Measurements from ENCODE around the gene SLC39A6. TPM values are rescaled to one million over a fixed set of nuclear protein-coding genes. Genes with fewer than 3 reads are reported as not detected.

Gene SLC39A6
- polyA plus RNA-seq, 1 of the 3 experiments (the other 2 are of a cell fraction) = 67.4 TPM

- CTCF ChIA-PET = interaction anchor here (1.2 to 1.4 kb wide), 2 partner anchors 84 to 183 kb away, joined by 4 read pairs; no protein-coding TSS in a partner anchor
- Histone ChIP-seq H3K4me3 (ENCODE audit: low read depth in 2 of 2, low read length in 1 of 2) (no peak overlapping the region), H3K27ac (ENCODE audit: low read depth in 2 of 2, low read length in 1 of 2) (no peak overlapping the region), H3K9me3 (peaks cover 6% of the 10 kb centered on the region; the same call in 1 of the 2 replicates), H3K4me2 (no peak overlapping the region), H3F3A (replicated peaks; ENCODE audit: insufficient read depth) (no peaks in the 10 kb centered on the region), H3K4me1 (ENCODE audit: control insufficient read depth in 1 of 2, insufficient read depth in 2 of 2, low read depth in 1 of 2, low read length in 1 of 2) (no peaks in the 10 kb centered on the region), H3K36me3 (replicated peaks in 1 of 2; ENCODE audit: control insufficient read depth in 1 of 2, insufficient read depth in 2 of 2, low read length in 1 of 2) (no peaks in the 10 kb centered on the region), H2AFZ (ENCODE audit: low read depth) (no peak overlapping the region), H4K20me1 (ENCODE audit: insufficient read depth) (no peaks in the 10 kb centered on the region), H3K9me2 (no peaks in the 10 kb centered on the region), H3K9ac (no peak overlapping the region), H3K27me3 (ENCODE audit: insufficient read depth) (no peaks in the 10 kb centered on the region), H3K79me2 (ENCODE audit: insufficient read depth) (no peaks in the 10 kb centered on the region)
- TF ChIP-seq PBX3 (IDR thresholded peaks at IDR 0.05) = no peak
- no peak for TF ChIP-seq MAX (IDR thresholded peaks at IDR 0.05; ENCODE audit: low read depth)
- no peak for TF ChIP-seq TEAD4 (IDR thresholded peaks at IDR 0.05; ENCODE audit: borderline replicate concordance, insufficient read depth)
- no peak for TF ChIP-seq YY1 (IDR thresholded peaks at IDR 0.05; ENCODE audit: low read depth)
- no peak for TF ChIP-seq TAF1 (IDR thresholded peaks at IDR 0.05; ENCODE audit: borderline replicate concordance, low read depth, low read length)
- no peak for TF ChIP-seq JUND (IDR thresholded peaks at IDR 0.05)
- TF ChIP-seq NFIC (IDR thresholded peaks at IDR 0.05; ENCODE audit: borderline replicate concordance) = no peak
- 69% methylated on average over 6 of the region's 7 CpGs for WGBS (ENCODE audit: low lambda C conversion rate)
- POLR2A ChIA-PET = no interaction called here
- no peak for DNase-seq
Measured at GRCh38 chr18:36101943-36102342, 27.2 kb downstream of the SLC39A6 start.

GRCh38 chr18:36099311-36099710 lies 29.8 kb downstream of the SLC39A6 start:
- Histone ChIP-seq H3K4me1 (ENCODE audit: control insufficient read depth in 1 of 2, insufficient read depth in 2 of 2, low read depth in 1 of 2, low read length in 1 of 2) (no peaks in the 10 kb centered on the region), H3K27ac (ENCODE audit: low read depth in 2 of 2, low read length in 1 of 2) (no peak overlapping the region; a peak in 1 of 4 replicates), H3K9me3 (peaks cover 6% of the 10 kb centered on the region; the same call in 1 of the 2 replicates), H3K9ac (no peak overlapping the region), H3K9me2 (no peaks in the 10 kb centered on the region), H4K20me1 (ENCODE audit: insufficient read depth) (no peaks in the 10 kb centered on the region), H3K79me2 (ENCODE audit: insufficient read depth) (no peaks in the 10 kb centered on the region), H3F3A (replicated peaks; ENCODE audit: insufficient read depth) (no peaks in the 10 kb centered on the region), H3K36me3 (replicated peaks in 1 of 2; ENCODE audit: control insufficient read depth in 1 of 2, insufficient read depth in 2 of 2, low read length in 1 of 2) (no peaks in the 10 kb centered on the region), H2AFZ (ENCODE audit: low read depth) (no peak overlapping the region), H3K4me2 (no peak overlapping the region), H3K4me3 (ENCODE audit: low read depth in 2 of 2, low read length in 1 of 2) (no peak overlapping the region), H3K27me3 (ENCODE audit: insufficient read depth) (no peaks in the 10 kb centered on the region)
- POLR2A ChIA-PET = no interaction called here
- CTCF ChIA-PET = interaction anchor here (1.0 to 7.7 kb wide), 4 partner anchors 13 to 185 kb away, joined by 3 to 136 read pairs (median 6); partner anchors contain the start of gene SLC39A6
- DNase-seq = peak; percentile 34
- no peak for TF ChIP-seq MAX (IDR thresholded peaks at IDR 0.05; ENCODE audit: low read depth)
- no peak for TF ChIP-seq NRF1 (IDR thresholded peaks at IDR 0.05; ENCODE audit: low read depth, low read length)
- TF ChIP-seq USF2 (IDR thresholded peaks at IDR 0.05; ENCODE audit: borderline replicate concordance, low read depth, low read length) = no peak
- TF ChIP-seq EP300 (IDR thresholded peaks at IDR 0.05; ENCODE audit: borderline replicate concordance in 1 of 2, low read depth in 1 of 2, low read length in 1 of 2) = peak in 1 of 2 experiments; percentile 87; a peak in 2 of 4 replicates
- peak; percentile 37 for TF ChIP-seq CHD2 (IDR thresholded peaks at IDR 0.05; ENCODE audit: low read length, partially characterized antibody)
- no peak for TF ChIP-seq YY1 (IDR thresholded peaks at IDR 0.05; ENCODE audit: low read depth)
- peak; percentile 90 for TF ChIP-seq GATA2 (CRISPR knock-in tag; IDR thresholded peaks at IDR 0.05)
- TF ChIP-seq RCOR1 (IDR thresholded peaks at IDR 0.05; ENCODE audit: low read length) = peak; percentile 82; the same call in 1 of the 2 replicates
- no peak for TF ChIP-seq RXRA (IDR thresholded peaks at IDR 0.05; ENCODE audit: borderline replicate concordance, low read depth)

Measured in SK-N-SH (cell line).